HG02642 (cell line): ENCODE measurements around the gene ABHD12.
A peak's percentile ranks its signal among the peaks of the same experiment; 100 is the strongest.

Experiments
- ATAC-seq: cut with Tn5 transposase; IDR thresholded peaks from one replicate; pipeline ENCODE4 v1.9.1; 2021; ENCODE audit warnings: mild to moderate bottlenecking; ENCODE audit not compliant: unreplicated experiment, poor library complexity

Gene ABHD12

GRCh38 chr20:25309395-25310267 lies 81.0 kb downstream of the ABHD12 start:
- ATAC-seq = no peak

DNA sequence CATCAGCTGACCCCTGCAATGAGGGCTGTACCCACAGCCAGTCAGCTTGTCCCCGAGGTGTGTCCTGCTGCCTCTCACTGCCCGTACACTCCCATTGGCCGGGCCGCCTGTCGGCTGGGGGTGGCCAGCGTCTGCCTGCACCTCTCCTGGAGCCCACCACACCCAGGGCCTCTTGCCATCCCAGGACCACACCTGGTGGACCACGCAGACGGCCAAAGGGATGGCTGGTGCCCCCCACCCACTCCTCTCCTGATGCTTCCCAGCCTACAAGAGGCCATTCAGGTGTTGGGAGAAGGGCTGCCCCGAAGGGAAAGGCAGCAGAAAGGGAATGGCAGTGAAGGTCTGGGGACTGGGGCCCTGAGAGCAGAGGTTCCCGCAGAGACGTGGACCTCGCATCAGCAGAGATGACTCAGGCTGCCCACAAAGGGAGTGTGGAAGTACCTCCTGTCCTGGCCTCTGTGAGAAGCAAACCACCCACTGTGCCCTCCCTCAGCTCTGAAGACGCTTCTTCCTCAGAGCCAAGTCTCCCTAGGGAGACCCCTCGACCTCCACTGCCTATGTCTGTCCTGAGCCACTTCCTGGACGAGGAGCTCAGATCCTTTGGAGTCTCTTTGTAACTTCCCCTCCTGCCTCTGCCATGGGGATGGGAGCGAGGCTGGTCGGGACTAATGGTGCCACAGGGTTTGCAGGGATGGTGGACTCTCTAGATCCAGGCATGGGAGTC lies 81.8 kb downstream of the ABHD12 start:
- no peak for ATAC-seq

- ATAC-seq = no peak
Observed at GRCh38 chr20:25308083-25308491, 82.5 kb downstream of the ABHD12 start.

- ATAC-seq = no peak
Observed at GRCh38 chr20:25306991-25307903, 83.4 kb downstream of the ABHD12 start.

DNA sequence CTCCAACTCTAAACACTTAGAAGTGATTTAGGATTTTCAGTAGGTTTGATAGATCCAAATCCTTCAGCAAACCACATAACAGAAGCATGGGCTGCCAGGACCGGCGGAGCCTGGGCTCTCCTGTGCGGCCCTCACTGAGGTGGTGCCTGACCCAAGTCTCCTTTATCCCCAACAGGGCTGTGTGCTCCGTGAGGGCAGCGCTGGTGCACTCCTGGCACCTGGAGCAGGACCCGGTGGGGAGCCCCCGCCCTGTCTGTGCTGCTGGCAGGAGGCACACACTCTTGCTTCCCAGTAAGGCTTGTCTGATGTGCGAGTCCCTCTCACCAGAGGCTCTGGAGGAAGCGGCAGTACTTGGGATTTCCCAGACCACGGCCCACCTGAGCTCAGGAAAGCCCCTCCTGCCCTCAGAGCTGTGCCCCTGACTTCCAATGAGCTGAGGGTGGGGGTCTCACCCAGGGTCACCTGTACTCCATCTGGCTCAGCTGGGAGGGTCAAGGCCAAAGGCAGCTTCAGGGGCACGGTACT lies 86.5 kb downstream of the ABHD12 start:
- no peak for ATAC-seq

GRCh38 chr20:25303292-25304024 lies 87.2 kb downstream of the ABHD12 start:
- no peak for ATAC-seq

GRCh38 chr20:25302596-25302995 lies 88.0 kb downstream of the ABHD12 start:
- ATAC-seq = no peak

- ATAC-seq = no peak
Observed at GRCh38 chr20:25301357-25301920, 89.2 kb downstream of the ABHD12 start.

DNA sequence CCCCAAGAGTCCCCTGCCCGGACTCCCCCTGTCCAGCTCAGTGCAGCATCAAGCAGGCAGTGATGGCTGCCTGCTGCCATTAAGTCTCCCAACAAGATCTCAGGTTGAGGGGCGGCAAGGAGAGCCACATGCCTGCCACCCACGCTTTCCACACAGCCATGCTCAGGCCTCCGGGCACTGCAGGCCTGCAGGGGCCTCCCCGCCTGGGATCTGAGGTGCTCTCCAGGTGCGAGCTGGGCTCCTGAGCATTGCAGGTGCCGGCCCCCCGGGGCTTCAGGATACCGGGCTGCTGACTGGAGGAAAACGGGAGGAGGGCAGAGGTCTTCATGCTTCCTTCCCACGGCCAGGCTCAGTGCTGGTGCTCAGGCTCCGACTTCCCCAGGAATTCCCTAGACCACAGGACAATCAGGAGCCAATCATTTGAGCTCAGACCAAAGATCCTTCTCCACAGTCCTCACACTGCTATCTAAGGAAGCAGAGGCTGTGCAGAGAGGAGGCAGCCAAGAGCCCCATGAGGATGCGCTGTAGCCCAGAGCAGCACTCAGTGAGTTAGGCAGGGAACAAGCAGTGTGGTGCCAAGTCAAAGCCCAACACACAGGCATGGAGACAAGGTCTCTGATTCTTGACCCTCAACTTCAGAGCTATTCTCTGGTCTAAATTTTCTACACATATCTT lies 90.0 kb downstream of the ABHD12 start:
- no peak for ATAC-seq

DNA sequence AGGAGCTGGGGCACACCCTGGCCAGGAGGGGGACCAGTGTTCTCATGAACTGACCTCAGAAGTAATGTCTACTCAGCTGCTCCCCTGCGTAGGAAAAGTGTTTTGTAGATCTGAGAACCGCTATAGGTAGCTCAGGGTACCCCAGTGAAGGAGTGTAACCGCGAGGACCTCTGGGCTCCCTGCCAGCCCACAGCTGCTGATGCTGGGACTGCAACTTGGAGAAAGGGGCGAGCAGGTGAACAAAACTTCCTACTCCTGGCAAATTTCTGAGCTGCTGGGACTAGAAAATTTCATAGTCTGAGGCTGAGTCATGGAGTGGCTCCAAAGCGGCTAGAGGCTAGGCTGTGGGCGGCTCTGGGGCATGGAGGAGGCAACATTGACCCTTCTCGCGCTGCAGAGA lies 90.8 kb downstream of the ABHD12 start:
- ATAC-seq = no peak

GRCh38 chr20:25297141-25297905 lies 93.3 kb downstream of the ABHD12 start:
- peak; percentile 60 for ATAC-seq

DNA sequence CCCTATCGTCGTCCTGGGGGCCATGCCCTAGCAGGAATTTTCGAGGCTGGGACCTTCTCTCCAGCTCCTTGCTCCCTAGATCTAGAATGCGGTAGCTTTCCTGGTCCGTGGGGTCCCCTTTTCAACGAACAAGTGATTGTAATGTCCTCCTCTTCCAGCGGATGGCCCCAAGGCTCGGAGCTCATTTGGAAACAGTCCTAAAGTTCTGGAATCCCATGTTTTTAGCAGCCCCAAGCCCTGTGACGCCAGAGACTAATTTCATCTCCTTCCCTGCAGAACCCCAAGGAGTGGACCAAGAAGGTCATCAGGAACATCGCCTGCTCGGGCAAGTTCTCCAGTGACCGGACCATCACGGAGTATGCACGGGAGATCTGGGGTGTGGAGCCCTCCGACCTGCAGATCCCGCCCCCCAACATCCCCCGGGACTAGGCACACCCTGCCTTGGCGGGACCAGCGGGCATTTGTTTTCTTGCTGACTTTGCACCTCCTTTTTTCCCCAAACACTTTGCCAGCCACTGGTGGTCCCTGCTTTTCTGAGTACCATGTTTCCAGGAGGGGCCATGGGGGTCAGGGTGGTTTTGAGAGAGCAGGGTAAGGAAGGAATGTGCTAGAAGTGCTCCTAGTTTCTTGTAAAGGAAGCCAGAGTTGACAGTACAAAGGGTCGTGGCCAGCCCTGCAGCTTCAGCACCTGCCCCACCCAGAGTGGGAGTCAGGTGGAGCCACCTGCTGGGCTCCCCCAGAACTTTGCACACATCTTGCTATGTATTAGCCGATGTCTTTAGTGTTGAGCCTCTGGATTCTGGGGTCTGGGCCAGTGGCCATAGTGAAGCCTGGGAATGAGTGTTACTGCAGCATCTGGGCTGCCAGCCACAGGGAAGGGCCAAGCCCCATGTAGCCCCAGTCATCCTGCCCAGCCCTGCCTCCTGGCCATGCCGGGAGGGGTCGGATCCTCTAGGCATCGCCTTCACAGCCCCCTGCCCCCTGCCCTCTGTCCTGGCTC lies 94.2 kb downstream of the ABHD12 start:
- peak; percentile 42 for ATAC-seq

GRCh38 chr20:25295386-25296093 lies 95.1 kb downstream of the ABHD12 start:
- no peak for ATAC-seq

DNA sequence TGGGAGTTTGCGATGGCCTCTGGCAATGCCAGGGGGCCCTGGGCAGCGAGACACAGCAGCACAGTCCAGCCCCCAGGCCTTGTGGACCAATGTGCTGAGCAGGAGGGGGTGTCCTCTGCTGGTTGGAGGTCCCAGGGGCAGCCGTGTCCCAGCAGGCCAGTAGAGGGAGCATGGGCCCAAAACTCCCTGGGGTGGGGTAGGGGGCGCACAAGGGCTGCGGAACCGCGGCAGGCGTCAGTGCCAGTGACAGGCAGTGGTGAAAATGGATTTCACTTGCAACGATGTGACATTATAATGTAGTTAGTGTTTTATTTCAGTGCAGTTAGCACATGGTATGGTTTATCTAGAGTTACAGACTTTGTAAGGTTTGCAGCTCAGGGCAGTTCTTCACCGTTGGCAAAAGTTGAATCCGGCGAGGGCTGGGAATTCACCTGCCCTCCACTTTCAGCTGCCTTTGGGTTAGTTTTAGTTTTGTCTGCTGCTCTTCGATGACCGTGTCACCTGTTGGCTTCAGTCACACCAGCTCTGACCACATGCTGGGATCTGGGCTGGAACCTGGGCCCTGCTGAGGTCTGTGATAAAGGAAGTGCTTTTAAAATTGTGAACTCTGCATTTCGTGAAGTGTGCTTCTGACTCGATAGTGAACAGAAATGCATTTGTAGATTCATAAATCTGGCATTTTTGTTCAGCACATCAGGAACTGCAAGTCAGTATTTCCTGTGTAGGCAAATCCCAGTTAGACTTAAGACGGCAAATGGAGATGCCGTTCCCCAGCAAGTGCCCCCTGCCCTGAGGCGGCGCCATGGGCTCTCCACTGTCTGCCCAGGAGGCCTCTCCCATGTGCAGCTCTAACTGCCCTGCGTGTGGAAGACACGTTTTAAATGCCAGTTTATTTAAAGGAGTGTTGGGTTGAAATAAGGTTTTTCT lies 95.9 kb downstream of the ABHD12 start:
- peak; percentile 47 for ATAC-seq

DNA sequence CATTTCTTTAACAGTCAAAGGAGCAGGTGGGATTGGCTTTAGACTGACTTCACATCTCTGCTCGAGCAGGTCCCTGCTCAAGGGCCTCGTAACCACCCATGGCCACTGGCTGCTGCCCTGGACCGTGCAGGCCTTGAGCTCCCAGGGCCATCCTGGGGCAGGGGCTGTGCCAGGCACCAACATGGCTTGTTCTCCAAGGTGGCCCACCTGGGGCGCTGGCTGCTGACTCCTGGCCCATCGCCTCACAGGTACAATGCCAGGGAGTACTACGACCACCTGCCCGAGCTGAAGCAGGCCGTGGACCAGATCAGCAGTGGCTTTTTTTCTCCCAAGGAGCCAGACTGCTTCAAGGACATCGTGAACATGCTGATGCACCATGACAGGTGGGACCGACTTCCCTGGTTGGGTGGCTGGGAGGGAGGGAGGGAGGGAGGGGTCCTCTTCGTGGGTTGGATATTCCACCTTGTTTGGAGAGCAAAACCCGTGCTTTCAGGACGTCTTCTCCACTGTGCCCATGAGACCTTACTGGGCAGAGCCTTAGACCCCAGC lies 96.7 kb downstream of the ABHD12 start:
- ATAC-seq = no peak
